GM19395 (cell line): Measurements from ENCODE around the gene PTPA.

Experiments used
- ATAC-seq: cut with Tn5 transposase; IDR thresholded peaks from one replicate; pipeline ENCODE4 v1.9.1; 2021; ENCODE audit warnings: mild to moderate bottlenecking, moderate library complexity; ENCODE audit not compliant: unreplicated experiment

PTPA gene

DNA sequence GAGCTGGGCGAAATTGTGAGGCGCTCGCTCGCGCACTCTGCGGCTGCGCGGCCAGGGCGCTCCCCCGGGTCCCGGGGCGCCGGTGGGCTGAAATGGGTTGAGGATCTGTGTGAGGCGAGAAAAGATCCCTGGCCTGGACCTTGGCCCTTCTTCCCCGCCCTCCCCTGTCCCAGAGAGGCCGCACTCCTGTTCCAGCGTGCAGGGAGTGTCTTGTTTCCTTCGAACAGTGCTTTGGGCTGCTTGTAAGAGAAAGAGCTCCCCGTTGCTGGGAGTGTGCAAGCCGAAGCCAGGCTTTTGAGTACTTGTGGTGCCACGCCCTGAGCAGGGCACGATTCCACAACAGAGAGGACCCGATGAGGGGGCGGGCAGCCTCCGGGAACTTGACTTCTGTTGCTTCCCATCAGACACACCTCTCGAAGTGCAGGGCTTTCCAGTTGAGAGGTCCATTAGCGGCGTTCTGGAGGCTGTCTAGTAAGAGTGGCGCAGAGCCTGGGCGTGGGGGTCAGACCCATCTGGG lies 29.8 kb upstream of the PTPA start:
- ATAC-seq: no peak

DNA sequence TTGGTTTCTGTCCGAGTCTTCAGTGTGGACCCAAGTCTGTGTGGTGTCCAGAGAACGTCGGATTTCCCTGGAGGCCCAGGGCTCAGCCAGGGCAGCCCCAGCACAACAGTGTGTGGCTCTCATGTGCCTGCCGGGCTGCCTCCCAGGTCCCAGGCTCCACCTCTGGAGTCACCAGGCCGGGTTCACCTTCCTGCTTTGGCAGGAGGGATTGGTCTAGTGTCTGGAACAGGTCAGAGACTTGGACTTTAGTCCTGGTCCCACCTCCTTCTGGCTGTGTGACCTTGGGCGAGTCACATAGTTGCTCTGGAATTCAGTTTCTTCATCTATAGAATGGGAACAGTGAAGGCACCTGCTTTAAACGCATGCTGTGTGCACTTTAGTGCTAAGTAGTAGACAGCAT lies 27.1 kb upstream of the PTPA start:
- no peak for ATAC-seq

- no peak for ATAC-seq
Observed at GRCh38 chr9:129089246-129089645, 22.0 kb upstream of the PTPA start.

DNA sequence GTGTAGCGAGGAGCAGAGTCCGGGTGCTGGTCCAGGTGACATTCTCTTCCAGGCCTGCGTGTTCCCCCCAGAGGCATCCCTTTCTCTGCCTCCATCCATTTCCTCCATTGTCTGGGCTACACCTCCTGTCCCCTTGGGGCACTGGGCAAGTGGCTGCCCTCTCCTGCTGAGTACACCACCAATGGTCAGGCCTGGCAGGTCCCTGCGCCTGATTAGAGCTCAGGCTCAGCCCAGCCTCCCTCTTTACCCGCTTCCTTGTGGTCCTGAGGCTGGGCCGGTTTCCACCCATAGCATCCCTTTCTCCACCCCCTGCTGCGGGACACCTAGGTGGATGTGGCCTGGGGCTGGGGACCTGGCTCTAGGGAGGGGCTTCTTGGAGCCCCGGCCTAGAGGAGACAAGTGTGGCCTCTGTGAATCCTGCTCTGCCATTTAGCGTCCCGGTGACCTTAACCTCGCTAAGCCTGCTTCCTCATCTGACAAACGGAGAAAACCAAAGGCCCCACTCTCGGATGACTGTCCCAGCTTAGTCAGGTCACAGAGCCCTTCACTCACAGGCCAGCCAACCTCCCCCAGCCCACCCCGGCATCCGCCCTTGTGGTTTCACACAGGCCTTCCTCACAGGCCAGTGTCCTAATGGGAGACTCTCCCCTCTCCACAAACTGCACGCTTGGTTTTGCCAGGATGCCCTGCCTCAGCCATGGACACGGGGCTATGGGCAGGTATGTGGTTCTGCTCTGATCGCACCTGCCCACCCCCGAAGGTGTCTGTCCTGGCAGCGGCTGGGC lies 17.4 kb upstream of the PTPA start:
- no peak for ATAC-seq

DNA sequence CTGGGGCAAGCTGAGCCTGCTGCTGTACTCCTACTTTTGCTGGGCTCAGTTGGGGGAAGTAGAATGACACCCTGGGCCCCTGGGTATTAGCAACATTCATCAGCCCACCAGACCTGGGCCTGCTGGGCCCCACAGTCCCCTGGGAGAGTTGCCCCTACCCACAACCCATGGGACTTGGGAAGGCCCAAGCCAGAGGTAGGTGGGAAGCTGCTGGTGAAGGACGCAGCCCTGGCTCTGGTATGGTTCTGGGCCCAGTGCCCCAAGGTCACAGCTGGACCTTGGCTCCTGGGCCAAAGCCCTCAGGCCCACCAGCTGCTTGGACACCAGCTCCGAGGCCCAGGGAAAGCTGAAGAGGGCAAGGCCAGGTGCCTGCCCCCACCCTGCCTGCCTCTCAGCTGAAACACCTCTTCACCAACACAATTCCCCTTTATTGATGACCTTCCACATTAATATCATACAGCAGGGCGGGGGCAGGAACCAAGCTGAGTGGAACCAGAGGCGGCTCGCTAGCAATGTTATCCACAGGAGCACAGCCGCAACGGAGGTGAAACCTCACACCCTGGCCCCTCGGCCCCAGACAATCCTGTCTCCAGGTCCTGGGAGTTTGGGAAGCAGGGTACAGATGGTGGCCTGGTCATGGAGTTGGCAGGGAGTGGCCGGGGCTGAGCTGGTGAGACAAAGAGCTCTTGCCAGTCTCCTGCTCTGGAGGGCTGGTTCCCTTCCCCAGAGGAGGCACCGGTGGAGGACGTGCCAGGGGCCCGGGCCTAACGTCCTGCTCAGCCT lies 16.6 kb upstream of the PTPA start:
- no peak for ATAC-seq

DNA sequence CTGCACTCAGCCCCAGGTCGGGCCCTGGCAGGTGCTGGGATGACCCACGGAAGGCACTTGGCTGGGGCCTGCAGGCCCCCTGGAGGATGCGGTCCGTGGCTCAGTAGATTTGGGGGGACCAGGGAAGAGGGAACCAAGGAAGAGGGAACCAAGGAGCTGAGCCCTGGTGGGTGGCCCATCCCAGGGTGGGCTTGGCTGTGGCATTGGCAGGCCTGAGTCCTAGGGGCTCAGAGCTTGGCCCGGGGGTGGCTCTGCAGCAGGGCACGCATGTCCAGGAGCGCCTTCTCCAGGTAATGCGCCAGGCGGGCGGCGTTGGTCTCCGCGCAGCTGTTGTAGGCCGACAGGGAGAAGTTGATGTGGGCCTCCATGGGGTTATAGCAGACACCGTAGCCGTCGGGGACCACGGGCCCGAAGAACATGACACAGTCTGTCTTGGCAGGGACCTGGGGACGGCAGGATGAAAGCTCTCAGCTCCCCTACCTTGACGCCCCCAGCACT lies 16.0 kb upstream of the PTPA start:
- ATAC-seq: no peak

GRCh38 chr9:129095908-129096307 lies 15.3 kb upstream of the PTPA start:
- no peak for ATAC-seq

DNA sequence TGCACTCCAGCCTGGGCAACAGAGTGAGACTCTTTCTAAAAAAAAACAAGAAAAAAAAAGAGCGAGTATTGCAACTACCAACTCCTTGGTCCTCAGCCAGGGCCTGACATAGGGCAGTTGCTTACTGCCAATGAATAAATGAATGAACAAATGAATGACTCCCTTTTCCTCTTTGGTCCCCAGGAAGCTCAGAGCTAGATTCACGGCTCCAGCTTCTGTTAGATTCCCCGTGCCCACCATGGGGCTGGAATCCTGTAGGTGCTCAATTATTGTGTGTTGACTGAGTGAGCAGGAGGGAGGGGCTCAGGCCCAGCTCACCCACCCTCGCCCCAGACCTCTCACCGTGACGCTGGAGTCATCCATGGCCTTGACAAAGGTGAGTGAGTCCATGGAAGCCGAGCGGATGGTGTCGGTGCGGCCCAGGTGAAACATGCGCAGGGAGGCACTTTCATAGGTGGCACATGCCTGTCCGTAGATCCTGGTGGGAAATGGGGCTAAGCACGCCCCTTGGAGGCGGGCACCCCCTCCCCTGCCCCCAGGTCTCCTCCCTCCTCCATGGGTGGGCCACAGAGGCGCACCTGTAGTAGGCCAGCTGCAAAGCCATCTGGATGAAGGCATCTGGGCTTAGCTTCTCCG lies 13.4 kb upstream of the PTPA start:
- ATAC-seq: no peak

- ATAC-seq: no peak
Observed at GRCh38 chr9:129098328-129098727, 12.9 kb upstream of the PTPA start.

DNA sequence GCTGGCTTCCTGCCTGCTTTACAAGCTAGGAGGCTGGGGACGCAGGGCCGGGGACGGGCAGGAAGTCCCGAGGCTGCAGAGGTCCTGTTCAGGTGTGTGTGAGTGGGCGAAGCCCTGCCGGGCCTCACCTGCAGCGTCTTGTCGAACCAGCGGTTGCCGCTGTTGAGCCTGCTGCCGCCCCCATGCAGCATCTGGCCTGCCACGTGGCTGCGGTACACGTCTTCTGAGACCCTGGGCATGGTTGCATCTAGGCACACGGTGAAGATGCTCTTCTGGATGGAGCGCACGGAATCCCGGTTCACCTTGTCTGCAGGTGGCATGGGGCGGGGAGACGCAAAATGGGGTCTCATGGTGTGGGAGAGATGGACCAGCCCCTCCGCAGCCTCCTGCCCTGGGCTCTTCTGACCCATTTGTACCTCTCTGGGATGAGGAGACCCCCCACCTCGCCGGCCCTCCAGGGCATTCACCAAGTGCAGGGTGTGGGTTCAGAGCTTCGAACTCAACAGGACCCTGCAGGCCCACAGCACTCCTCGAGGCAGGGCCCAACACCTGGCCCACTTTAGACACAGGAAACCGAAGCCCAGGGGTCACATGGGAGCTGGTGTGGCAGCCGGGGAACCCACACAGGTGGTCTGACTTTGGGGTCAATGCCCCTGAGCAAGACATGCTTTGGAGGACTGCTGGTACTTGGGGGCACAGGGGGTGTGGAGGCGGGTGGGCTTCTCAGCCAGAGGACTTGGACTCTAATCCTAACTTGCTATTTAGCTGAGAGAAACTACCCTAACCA lies 10.6 kb upstream of the PTPA start:
- ATAC-seq: no peak

DNA sequence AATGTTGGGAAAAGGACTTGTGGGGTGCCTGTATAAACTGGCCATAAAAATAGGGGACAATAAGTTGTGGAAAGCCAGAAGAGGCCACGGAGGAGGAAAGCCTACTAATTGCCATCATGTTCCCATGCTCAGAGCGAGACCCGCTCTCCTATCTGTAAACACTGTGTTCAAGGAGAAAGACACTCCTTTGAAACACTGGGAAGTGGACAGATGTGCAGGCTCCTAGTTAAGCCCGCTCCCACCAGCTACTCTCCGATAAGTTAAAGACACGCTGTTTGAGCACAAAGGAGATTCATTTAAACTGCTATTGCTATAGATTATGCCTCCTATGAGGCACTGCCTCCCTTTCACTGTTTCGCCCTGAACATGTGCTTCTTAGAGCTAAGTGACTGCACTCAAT lies 9.9 kb upstream of the PTPA start:
- no peak for ATAC-seq

DNA sequence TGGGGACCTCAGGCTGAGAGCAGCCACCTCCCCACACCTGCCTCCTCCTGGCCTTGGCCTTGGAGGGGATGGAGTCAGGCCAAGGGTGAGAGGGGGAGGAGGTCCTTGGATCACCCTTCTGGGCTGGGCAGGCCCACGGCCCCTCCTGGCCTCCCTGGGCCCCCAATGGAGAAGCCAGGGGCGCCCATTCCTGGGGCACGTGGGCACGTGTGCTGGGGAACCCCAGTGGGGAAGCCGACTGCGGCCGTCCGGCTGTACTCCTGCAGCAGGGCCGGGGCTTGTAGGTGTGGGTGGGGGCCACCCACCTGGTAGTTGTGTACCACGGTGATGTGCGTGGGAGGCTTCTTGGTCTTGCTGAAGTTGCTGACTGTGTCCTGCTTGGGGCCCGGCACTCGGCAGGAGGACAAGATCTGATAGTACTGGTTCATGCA lies 9.1 kb upstream of the PTPA start:
- no peak for ATAC-seq

DNA sequence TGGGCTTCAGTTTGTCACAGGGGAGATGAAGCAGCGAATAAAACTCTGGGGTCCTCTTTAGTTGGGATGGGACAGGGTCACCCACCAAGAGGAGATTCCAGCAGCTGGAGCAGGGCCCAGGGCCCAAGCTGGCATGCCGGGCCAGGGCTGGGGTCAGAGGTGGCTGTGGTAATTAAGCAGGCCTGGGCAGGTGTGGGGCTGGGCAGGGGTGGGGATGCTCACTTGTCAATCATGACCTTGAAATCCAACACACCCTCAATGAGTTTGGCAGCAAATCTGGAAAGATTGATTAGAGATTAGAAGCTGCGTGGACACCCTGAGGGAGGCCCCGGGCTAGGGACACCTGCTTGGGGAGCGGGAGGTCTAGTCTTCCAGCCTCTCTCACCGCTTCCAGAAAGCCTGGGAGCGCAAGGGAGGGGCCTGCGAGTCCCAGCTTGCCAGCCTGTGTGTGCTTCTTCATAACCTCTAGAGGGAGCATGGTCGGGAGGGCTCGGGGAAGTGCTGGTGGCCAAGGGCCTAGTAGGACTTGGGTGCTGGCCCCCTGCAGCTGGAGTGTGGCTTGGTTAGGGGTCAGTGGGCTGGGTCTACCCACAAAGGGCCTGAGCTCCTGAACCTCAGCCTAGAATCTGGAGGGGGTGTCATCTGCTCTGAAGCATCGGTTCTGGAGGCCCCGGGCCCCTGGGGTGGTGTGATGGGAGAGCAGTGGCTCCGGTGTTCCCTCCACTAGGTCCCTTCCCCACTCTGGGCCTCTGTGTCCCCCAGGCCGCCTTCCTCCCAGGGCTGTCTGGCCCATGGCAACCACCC lies 8.2 kb upstream of the PTPA start:
- ATAC-seq: no peak

GRCh38 chr9:129103595-129103965 lies 7.6 kb upstream of the PTPA start:
- ATAC-seq: no peak

GRCh38 chr9:129104051-129104450 lies 7.2 kb upstream of the PTPA start:
- ATAC-seq: no peak

GRCh38 chr9:129105857-129106694 lies 5.1 kb upstream of the PTPA start:
- ATAC-seq: no peak

DNA sequence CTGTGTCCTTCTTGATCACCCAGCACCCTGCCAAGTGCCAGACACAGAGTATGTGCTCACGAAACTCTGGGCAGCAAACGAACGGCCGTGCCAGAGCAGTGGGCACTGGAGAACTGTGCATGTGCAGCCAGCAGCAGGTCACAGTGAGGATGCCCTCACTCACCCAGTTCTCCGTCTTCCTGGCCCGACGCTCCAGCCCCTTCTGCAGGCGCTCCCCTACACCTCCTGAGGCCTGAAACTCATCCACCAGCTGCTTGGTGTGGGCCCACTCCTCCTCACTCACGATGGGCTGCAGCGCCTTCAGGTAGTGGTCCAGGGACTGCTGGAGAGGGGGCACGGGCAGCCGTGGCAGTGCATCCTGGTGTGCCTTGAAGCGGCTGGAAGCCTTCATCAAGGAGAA lies 3.6 kb upstream of the PTPA start:
- ATAC-seq: no peak

DNA sequence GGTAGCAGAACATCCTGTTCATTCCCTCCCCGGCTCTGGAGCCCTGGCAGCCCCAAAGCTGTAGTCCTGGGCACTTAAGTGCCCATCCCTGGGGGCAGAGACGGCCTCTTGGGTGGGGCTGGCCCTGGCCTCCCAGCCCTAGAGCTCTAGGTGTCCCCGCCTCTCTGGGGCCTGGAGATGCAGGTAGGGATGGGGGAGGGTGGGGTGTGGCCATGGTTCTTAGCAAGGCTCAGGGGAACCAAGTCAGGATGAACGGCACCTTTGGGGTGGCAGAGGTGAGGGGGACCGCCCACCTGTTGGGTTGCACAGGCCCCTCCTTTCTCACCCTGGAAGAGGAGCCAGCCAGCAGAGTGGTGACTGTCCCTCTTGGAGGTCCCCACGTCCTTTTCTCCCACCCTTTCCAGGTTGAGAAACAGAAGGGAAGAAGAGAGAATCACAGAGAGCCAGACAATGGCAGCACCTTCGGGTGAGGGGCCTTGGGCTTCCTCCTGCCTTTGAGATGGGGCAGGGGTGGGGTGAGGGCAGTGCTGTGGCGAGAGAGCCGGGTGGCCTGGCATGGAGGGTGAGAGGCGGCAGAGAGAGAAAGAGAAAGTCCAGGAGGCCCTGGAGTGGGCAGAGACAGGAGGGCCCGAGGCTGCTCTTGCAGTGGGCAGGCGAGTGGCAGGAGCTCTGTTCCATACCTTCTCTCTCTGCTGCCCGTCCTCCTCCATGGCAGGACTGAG lies 3.0 kb upstream of the PTPA start:
- no peak for ATAC-seq
